GM12878 (cell line): ENCODE measurements around the gene DIS3L2. TPM values are rescaled to one million over a fixed set of nuclear protein-coding genes. Genes with fewer than 3 reads are reported as not detected.
A peak's percentile ranks its signal among the peaks of the same experiment; 100 is the strongest.

Source experiments
- ATAC-seq: fragments of 200-7000 bp; cut with Tn5 transposase; 3 replicates; pipeline ENCODE4 v1.9.1; 2020; ENCODE audit warnings: mild to moderate bottlenecking, moderate library complexity
- BruUV-seq: library from RNA; stranded (reverse); fragments of 400-500 nt; replicated peaks from 2 replicates; lab custom pipeline; 2021; lab: Mats Ljungman, UMichigan
- CTCF ChIA-PET: fragments of 300-600 bp; sonication (Branson Sonifier 250); formaldehyde crosslinking; extraction: SDS; loops from one replicate; lab custom pipeline; 2021; ENCODE audit warnings: inconsistent platforms; lab: Yijun Ruan, JAX
- POLR2A ChIA-PET: fragments of 350-600 bp; formaldehyde crosslinking; extraction: SDS; loops from one replicate; lab custom pipeline; 2021; ENCODE audit warnings: inconsistent platforms; lab: Charles Lee
- RAD21 ChIA-PET: fragments of 300-600 bp; sonication (Branson Sonifier 250); formaldehyde crosslinking; loops from one replicate; lab custom pipeline; 2023; ENCODE audit warnings: antibody characterized with exemption; ENCODE audit not compliant: unreplicated experiment; lab: Charles Lee
- SMC1A ChIA-PET: fragments of 300-600 bp; sonication (Branson Sonifier 250); formaldehyde crosslinking; loops from one replicate; lab custom pipeline; 2023; ENCODE audit not compliant: unreplicated experiment, uncharacterized antibody; lab: Charles Lee
- DNase-seq: peaks from one replicate; pipeline ENCODE4 v3.0.0-alpha.2; 2011; ENCODE audit warnings: low read depth, low spot score
- FAIRE-seq: peaks from 3 replicates; lab custom pipeline; 2011; peaks lifted over from hg19 to GRCh38; lab: Jason Lieb, UNC
- H2AFZ ChIP-seq: 2 replicates; pipeline ENCODE4 v1.6.0; 2011; ENCODE audit warnings: low read depth, low read length, control low read depth; ENCODE audit not compliant: control insufficient read depth
- H3K27ac ChIP-seq: 2 replicates; pipeline ENCODE4 v1.5.1; 2011; ENCODE audit warnings: control low read depth; ENCODE audit not compliant: control insufficient read depth, insufficient read depth
- H3K27me3 ChIP-seq, 2 experiments: replicated peaks in 1 of 2; 2 replicates each; pipeline versions ENCODE4 v1.6.0 to v1.6.1; 2011; ENCODE audit warnings: low read length in 1 of 2; ENCODE audit not compliant: control insufficient read depth in 2 of 2, insufficient read depth in 2 of 2
- H3K36me3 ChIP-seq, 2 experiments: 2 replicates each; pipeline ENCODE4 v1.5.1; 2011; ENCODE audit warnings: low read length in 1 of 2; ENCODE audit not compliant: control insufficient read depth in 2 of 2, insufficient read depth in 2 of 2
- H3K4me1 ChIP-seq: 2 replicates; pipeline ENCODE4 v1.6.1; 2011; ENCODE audit warnings: mild to moderate bottlenecking, low read length, moderate library complexity, mixed read lengths; ENCODE audit not compliant: control insufficient read depth, insufficient read depth
- H3K4me2 ChIP-seq: 2 replicates; pipeline ENCODE4 v1.6.0; 2011; ENCODE audit warnings: control low read depth; ENCODE audit not compliant: control insufficient read depth, insufficient read depth
- H3K4me3 ChIP-seq: fragments of 200-600 bp; sonication (generic); 2 replicates; pipeline ENCODE4 v1.5.1; 2016
- H3K79me2 ChIP-seq: 2 replicates; pipeline ENCODE4 v1.6.0; 2011; ENCODE audit warnings: low read length; ENCODE audit not compliant: control insufficient read depth, insufficient read depth
- H3K9ac ChIP-seq: 2 replicates; pipeline ENCODE4 v1.8.0; 2011; ENCODE audit warnings: low read length, control low read depth, mixed read lengths; ENCODE audit not compliant: control insufficient read depth, insufficient read depth
- H3K9me3 ChIP-seq: replicated peaks from 3 replicates; pipeline ENCODE4 v1.5.1; 2011; ENCODE audit warnings: mild to moderate bottlenecking, low read length; ENCODE audit not compliant: control insufficient read depth, insufficient read depth
- H4K20me1 ChIP-seq: 2 replicates; pipeline ENCODE4 v1.6.0; 2011; ENCODE audit not compliant: control insufficient read depth, insufficient read depth
- ASH2L ChIP-seq: fragments of 300-600, 200-600 bp; sonication (generic); IDR thresholded peaks from 2 replicates; pipeline ENCODE4 v1.6.1; 2017; ENCODE audit warnings: low read depth, mild to moderate bottlenecking, borderline replicate concordance
- CBFB ChIP-seq: IDR thresholded peaks from 2 replicates; pipeline ENCODE4 v1.6.1; 2016; ENCODE audit warnings: antibody characterized with exemption, low read depth
- FOXM1 ChIP-seq: IDR thresholded peaks from 2 replicates; pipeline ENCODE4 v1.6.1; 2012; ENCODE audit warnings: low read depth, mild to moderate bottlenecking, inconsistent platforms, low read length, moderate library complexity
- MEF2A ChIP-seq: IDR thresholded peaks from 2 replicates; pipeline ENCODE4 v1.6.1; 2011; ENCODE audit warnings: low read depth, mild to moderate bottlenecking, low read length, moderate library complexity; ENCODE audit not compliant: insufficient read depth
- NBN ChIP-seq: fragments of 450-650 bp; IDR thresholded peaks from 2 replicates; pipeline ENCODE4 v1.6.1; 2016
- RELA ChIP-seq: fragments of 450-650 bp; IDR thresholded peaks from 2 replicates; pipeline ENCODE4 v1.8.0; 2014; ENCODE audit warnings: borderline replicate concordance; ENCODE audit not compliant: partially characterized antibody
- WGBS: methylation state at CpG from one replicate; pipeline ENCODE4 v1.1.6; 2016; ENCODE audit warnings: low lambda C conversion rate; ENCODE audit not compliant: insufficient replicate concordance, insufficient coverage; ENCODE audit errors: missing lambda C conversion rate; 5-methylcytosine and 5-hydroxymethylcytosine counted together
- in situ Hi-C: fragments of 300-500 bp; cut with MboI; formaldehyde crosslinking; loops from 9 replicates; pipeline ENCODE4 v1.14.3; 2018; ENCODE audit warnings: mixed read lengths
- intact Hi-C: fragments of 100-400 bp; cut with micrococcal nuclease; formaldehyde crosslinking; loops from one replicate; pipeline ENCODE4 v1.14.2; 2022; ENCODE audit not compliant: unreplicated experiment
- polyA plus RNA-seq, 11 experiments: library from polyadenylated mRNA; depleted of rRNA in 4 of 11; unstranded in 6 of 11; stranded (reverse) in 5 of 11; fragments of >200 nt; fragmentation: Nextera tagmentation in 4 of 11; fragmentation: Illumina TruSeq in 1 of 11; extraction: Ambion mirVana in 4 of 11; extraction: Trizol in 1 of 11; gene quantifications; 1 replicate in 1 of 11; 2 replicates in 10 of 11; pipeline versions ENCODE4 v1.2.1 to v1.2.3, GENCODE V29; 2011 to 2016; ENCODE audit warnings: inconsistent platforms in 2 of 11, missing spikeins in 2 of 11, low read depth in 1 of 11
- total RNA-seq, 4 experiments: library from RNA; depleted of rRNA in 3 of 4; stranded (reverse); fragments of >200 nt in 3 of 4; fragmentation: Illumina TruSeq in 1 of 4; extraction: Trizol in 1 of 4; gene quantifications; 2 replicates each; pipeline versions ENCODE4 v1.2.1 to v1.2.3, GENCODE V29; 2013 to 2021

DIS3L2 gene
- total and polyA plus RNA-seq, 10 of the 15 experiments (the other 5 are each of a cell fraction or from before 2014, with no cell fraction given) = 3.5 to 27.1 (median 16.0) TPM

- Histone ChIP-seq H3K27me3 (no peaks in the 10 kb centered on the region), H3K36me3 (no peaks in the 10 kb centered on the region), H2AFZ (no peak overlapping the region), H3K9me3 (no peaks in the 10 kb centered on the region), H3K9ac (no peak overlapping the region), H3K4me2 (no peak overlapping the region), H3K27ac (no peak overlapping the region), H3K79me2 (no peaks in the 10 kb centered on the region), H4K20me1 (no peaks in the 10 kb centered on the region), H3K4me1 (no peaks in the 10 kb centered on the region), H3K4me3 (no peak overlapping the region)
- 13% methylated on average over 6 of the region's 6 CpGs for WGBS
- TF ChIP-seq NBN (no peak), ASH2L (no peak), FOXM1 (no peak), CBFB (no peak), MEF2A (no peak)
- intact Hi-C loops (no loop called here), in situ Hi-C loops (no loop called here)
- ChIA-PET RAD21 (no interaction called here), CTCF (interaction anchor here (1.3 kb wide), 1 partner anchor 96 kb away, joined by 4 read pairs; no protein-coding TSS in a partner anchor), POLR2A (no interaction called here), SMC1A (no interaction called here)
- DNase-seq = no peak
- TSS peak; percentile 26 for BruUV-seq
- ATAC-seq = no peak
- FAIRE-seq = no peak
Measured at GRCh38 chr2:232343821-232344220, 382.3 kb downstream of the DIS3L2 start.

- no peak overlapping the region for H3K9ac ChIP-seq
- WGBS = 46% methylated on average over 8 of the region's 8 CpGs
- H4K20me1 ChIP-seq = no peaks in the 10 kb centered on the region
- ChIA-PET CTCF (no interaction called here), RAD21 (no interaction called here), SMC1A (no interaction called here), POLR2A (no interaction called here)
- no peak overlapping the region for H3K27ac ChIP-seq
- H3K4me2 ChIP-seq = no peak overlapping the region
- in situ Hi-C loops (no loop called here), intact Hi-C loops (no loop called here)
- peaks cover 0 to 2% of the 10 kb centered on the region in 2 experiments; a peak in 2 of 4 replicates for H3K27me3 ChIP-seq
- no peak overlapping the region for H3K4me3 ChIP-seq
- ATAC-seq (no peak), DNase-seq (no peak), FAIRE-seq (no peak)
- H3K79me2 ChIP-seq = no peaks in the 10 kb centered on the region
- no peaks in the 10 kb centered on the region for H3K36me3 ChIP-seq
- BruUV-seq = no TSS peak
- H3K9me3 ChIP-seq = no peaks in the 10 kb centered on the region; the same call in 2 of the 3 replicates
- no peaks in the 10 kb centered on the region for H3K4me1 ChIP-seq
- no peak overlapping the region for H2AFZ ChIP-seq
- TF ChIP-seq RELA = no peak
Measured at GRCh38 chr2:232345251-232345650, 383.7 kb downstream of the DIS3L2 start.
